Caco-2 (cell line): ENCODE data around the gene ACAA2. TPM values are rescaled to one million over a fixed set of nuclear protein-coding genes. Genes with fewer than 3 reads are reported as not detected.

Experiments
- BruUV-seq: library from RNA; stranded (reverse); fragments of 400-500 nt; replicated peaks from 2 replicates; lab custom pipeline; 2021; lab: Mats Ljungman, UMichigan
- CTCF ChIA-PET: fragments of 300-600 bp; sonication (Branson Sonifier 250); formaldehyde crosslinking; loops from one replicate; lab custom pipeline; 2022; ENCODE audit warnings: antibody characterized with exemption; lab: Charles Lee
- POLR2A ChIA-PET: fragments of 300-600 bp; sonication (Branson Sonifier 250); formaldehyde crosslinking; loops from one replicate; lab custom pipeline; 2022; ENCODE audit warnings: antibody characterized with exemption; lab: Charles Lee
- DNase-seq, 2 experiments: peaks; one replicate each; pipeline versions ENCODE4 v3.0.0 to v3.0.0-alpha.2; 2020 to 2022
- H3K27me3 ChIP-seq: replicated peaks from 2 replicates; pipeline ENCODE4 v1.6.0; 2011; ENCODE audit warnings: low read length; ENCODE audit not compliant: control insufficient read depth, insufficient read depth
- H3K36me3 ChIP-seq: 2 replicates; pipeline ENCODE4 v1.5.1; 2011; ENCODE audit warnings: low read length; ENCODE audit not compliant: control insufficient read depth, insufficient read depth
- H3K4me1 ChIP-seq: fragments of 250-450 bp; sonication (Bioruptor Pico); 2 replicates; pipeline ENCODE4 v1.5.1; 2020; ENCODE audit warnings: mild to moderate bottlenecking
- H3K4me3 ChIP-seq: 2 replicates; pipeline ENCODE4 v1.5.1; 2011; ENCODE audit warnings: low read depth, mild to moderate bottlenecking, control low read depth, low read length
- H3K9me3 ChIP-seq: fragments of 250-450 bp; sonication (Bioruptor Pico); 2 replicates; pipeline ENCODE4 v1.5.1; 2020; ENCODE audit warnings: mild to moderate bottlenecking, moderate library complexity
- H3K27ac Mint-ChIP-seq: one replicate; pipeline ENCODE4 v1.8.0; 2022; ENCODE audit warnings: mixed read lengths; ENCODE audit not compliant: unreplicated experiment
- H3K27me3 Mint-ChIP-seq: one replicate; pipeline ENCODE4 v1.8.0; 2022; ENCODE audit warnings: mixed read lengths; ENCODE audit not compliant: insufficient read depth, unreplicated experiment
- H3K36me3 Mint-ChIP-seq: one replicate; pipeline ENCODE4 v1.8.0; 2022; ENCODE audit warnings: mild to moderate bottlenecking, mixed read lengths; ENCODE audit not compliant: insufficient read depth, unreplicated experiment
- H3K4me1 Mint-ChIP-seq: one replicate; pipeline ENCODE4 v1.8.0; 2022; ENCODE audit warnings: low read depth, mixed read lengths; ENCODE audit not compliant: unreplicated experiment
- H3K4me3 Mint-ChIP-seq: one replicate; pipeline ENCODE4 v1.8.0; 2022; ENCODE audit warnings: mild to moderate bottlenecking, moderate library complexity, mixed read lengths; ENCODE audit not compliant: unreplicated experiment
- H3K9me3 Mint-ChIP-seq: one replicate; pipeline ENCODE4 v1.8.0; 2022; ENCODE audit warnings: mixed read lengths; ENCODE audit not compliant: unreplicated experiment
- CTCF ChIP-seq, 2 experiments: fragments of 200-600 bp in 1 of 2; IDR thresholded peaks; 1 replicate in 1 of 2; 2 replicates in 1 of 2; pipeline versions ENCODE4 v1.5.1 to v1.8.0; 2011 to 2022; ENCODE audit warnings: antibody characterized with exemption in 1 of 2, control low read depth in 1 of 2, inconsistent platforms in 1 of 2, low read depth in 1 of 2, low read length in 1 of 2, mild to moderate bottlenecking in 1 of 2, moderate library complexity in 1 of 2; ENCODE audit not compliant: insufficient read depth in 1 of 2, severe bottlenecking in 1 of 2, unreplicated experiment in 1 of 2
- intact Hi-C: fragments of 100-400 bp; cut with micrococcal nuclease; formaldehyde crosslinking; loops from one replicate; pipeline ENCODE4 v1.10.0; 2022; ENCODE audit not compliant: unreplicated experiment
- total RNA-seq: library from RNA; stranded (reverse); gene quantifications from 2 replicates; pipeline ENCODE4 v1.2.3, GENCODE V29; 2022

The ACAA2 gene
- total RNA-seq, 1 experiment from 2014 or later: 207 TPM

DNA sequence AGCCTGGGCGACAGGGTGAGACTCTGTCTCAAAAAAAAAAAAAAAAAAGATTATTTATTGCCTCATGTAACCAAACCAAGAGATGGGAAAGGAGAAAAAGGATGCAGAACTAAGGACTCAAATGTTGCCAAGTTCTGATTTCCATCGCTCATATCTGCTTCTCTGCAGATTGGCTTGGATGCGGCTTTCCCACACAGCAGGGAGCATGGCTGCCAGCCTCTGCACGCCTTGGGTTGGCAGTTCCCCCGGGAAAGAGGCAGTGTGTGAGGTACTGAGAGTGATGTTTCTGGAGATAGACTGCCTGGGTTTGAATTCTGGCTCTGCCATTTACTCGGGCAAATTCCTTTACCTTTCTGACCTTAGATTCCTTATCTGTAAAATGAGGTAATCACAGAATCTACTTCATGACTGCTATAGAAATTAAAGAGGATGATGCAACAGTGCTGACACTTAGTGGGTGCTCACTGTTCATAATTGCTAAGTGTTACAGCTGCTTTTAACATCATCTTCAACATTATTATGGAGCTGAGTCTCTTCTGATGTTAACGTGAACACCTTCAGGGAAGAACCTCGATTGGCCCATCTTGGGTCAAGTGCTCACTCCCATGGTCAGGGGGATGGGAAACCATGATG, 68.8 kb downstream of the ACAA2 start:
- Histone ChIP-seq H3K4me3 (no peak overlapping the region), H3K36me3 (no peaks in the 10 kb centered on the region), H3K9me3 (no peaks in the 10 kb centered on the region), H3K4me1 (no peaks in the 10 kb centered on the region), H3K27me3 (no peaks in the 10 kb centered on the region)
- H3K4me3 Mint-ChIP-seq: no peak overlapping the region
- DNase-seq: no peak
- ChIA-PET CTCF (no interaction called here), POLR2A (no interaction called here)
- H3K27me3 Mint-ChIP-seq: no peaks in the 10 kb centered on the region
- no peak for TF ChIP-seq CTCF (IDR thresholded peaks at IDR 0.05; ENCODE audit: insufficient read depth in 1 of 2, low read depth in 1 of 2, low read length in 1 of 2, severe bottlenecking in 1 of 2, unreplicated experiment in 1 of 2)
- H3K4me1 Mint-ChIP-seq: no peaks in the 10 kb centered on the region
- no TSS peak for BruUV-seq
- H3K27ac Mint-ChIP-seq: no peak overlapping the region
- H3K9me3 Mint-ChIP-seq: no peaks in the 10 kb centered on the region
- H3K36me3 Mint-ChIP-seq: no peaks in the 10 kb centered on the region
- intact Hi-C loops: no loop called here

- ChIA-PET CTCF (no interaction called here), POLR2A (no interaction called here)
- BruUV-seq: no TSS peak
- H3K4me1 ChIP-seq: no peaks in the 10 kb centered on the region
- Mint-ChIP-seq H3K36me3 (no peaks in the 10 kb centered on the region), H3K4me1 (no peaks in the 10 kb centered on the region), H3K4me3 (no peak overlapping the region), H3K9me3 (no peaks in the 10 kb centered on the region), H3K27ac (no peak overlapping the region), H3K27me3 (no peaks in the 10 kb centered on the region)
- no peaks in the 10 kb centered on the region for H3K27me3 ChIP-seq
- H3K36me3 ChIP-seq: no peaks in the 10 kb centered on the region
- TF ChIP-seq CTCF (IDR thresholded peaks at IDR 0.05; ENCODE audit: insufficient read depth in 1 of 2, low read depth in 1 of 2, low read length in 1 of 2, severe bottlenecking in 1 of 2, unreplicated experiment in 1 of 2): no peak
- no peaks in the 10 kb centered on the region for H3K9me3 ChIP-seq
- intact Hi-C loops: no loop called here
- DNase-seq: no peak
- H3K4me3 ChIP-seq: no peak overlapping the region
Observed at GRCh38 chr18:49743117-49743567, 70.2 kb downstream of the ACAA2 start.

DNA sequence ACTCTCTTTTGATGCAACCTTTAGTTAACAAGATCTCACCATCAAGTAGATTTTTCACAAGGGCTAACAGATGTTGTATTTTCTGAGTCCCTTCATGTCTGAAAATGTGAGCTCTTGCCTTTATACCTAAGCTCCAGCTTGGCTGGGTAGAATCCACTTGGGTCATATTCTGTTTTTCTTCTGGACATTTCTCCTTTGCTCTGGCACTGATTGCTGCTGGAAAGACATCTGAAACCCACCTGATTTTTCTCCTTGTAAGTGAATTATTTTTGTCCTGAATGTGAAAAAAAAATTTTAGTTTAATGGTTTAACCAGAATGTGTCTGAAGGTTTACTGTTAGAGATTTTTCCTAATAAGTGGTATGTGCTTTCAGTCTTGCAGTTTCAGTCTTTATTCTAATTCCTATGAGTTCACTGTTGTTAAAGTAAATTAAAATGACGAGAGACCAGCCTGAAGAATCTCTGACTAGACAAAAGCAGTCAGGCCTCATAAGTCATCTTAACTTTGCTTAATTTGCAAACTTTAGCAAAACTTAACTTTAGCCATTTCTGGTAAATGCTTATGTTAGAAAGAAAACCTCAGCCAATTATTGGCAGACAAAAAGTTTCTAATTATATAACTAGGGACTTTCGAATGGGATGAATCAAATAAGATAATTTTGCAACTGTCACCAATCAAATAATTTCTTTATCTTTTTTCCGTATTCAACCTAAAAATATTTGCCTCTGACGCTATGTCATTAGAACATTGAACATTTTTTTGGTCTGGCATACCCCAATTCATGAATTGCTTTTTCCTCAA, 70.8 kb downstream of the ACAA2 start:
- H3K9me3 Mint-ChIP-seq: no peaks in the 10 kb centered on the region
- Histone ChIP-seq H3K36me3 (no peaks in the 10 kb centered on the region), H3K9me3 (no peaks in the 10 kb centered on the region), H3K27me3 (no peaks in the 10 kb centered on the region), H3K4me1 (no peaks in the 10 kb centered on the region), H3K4me3 (no peak overlapping the region)
- H3K4me3 Mint-ChIP-seq: no peak overlapping the region
- intact Hi-C loops: no loop called here
- H3K27ac Mint-ChIP-seq: no peak overlapping the region
- BruUV-seq: no TSS peak
- no peak for DNase-seq
- no peaks in the 10 kb centered on the region for H3K4me1 Mint-ChIP-seq
- H3K27me3 Mint-ChIP-seq: no peaks in the 10 kb centered on the region
- no peak for TF ChIP-seq CTCF (IDR thresholded peaks at IDR 0.05; ENCODE audit: insufficient read depth in 1 of 2, low read depth in 1 of 2, low read length in 1 of 2, severe bottlenecking in 1 of 2, unreplicated experiment in 1 of 2)
- CTCF ChIA-PET: no interaction called here
- no peaks in the 10 kb centered on the region for H3K36me3 Mint-ChIP-seq
- POLR2A ChIA-PET: no interaction called here
